NCI-H510A (cell line): Measurements from ENCODE around the gene RAPSN.

ENCODE experiments used
- DNase-seq: peaks from one replicate; lab custom pipeline; 2025; lab: John Stamatoyannopoulos, UW

RAPSN gene

DNA sequence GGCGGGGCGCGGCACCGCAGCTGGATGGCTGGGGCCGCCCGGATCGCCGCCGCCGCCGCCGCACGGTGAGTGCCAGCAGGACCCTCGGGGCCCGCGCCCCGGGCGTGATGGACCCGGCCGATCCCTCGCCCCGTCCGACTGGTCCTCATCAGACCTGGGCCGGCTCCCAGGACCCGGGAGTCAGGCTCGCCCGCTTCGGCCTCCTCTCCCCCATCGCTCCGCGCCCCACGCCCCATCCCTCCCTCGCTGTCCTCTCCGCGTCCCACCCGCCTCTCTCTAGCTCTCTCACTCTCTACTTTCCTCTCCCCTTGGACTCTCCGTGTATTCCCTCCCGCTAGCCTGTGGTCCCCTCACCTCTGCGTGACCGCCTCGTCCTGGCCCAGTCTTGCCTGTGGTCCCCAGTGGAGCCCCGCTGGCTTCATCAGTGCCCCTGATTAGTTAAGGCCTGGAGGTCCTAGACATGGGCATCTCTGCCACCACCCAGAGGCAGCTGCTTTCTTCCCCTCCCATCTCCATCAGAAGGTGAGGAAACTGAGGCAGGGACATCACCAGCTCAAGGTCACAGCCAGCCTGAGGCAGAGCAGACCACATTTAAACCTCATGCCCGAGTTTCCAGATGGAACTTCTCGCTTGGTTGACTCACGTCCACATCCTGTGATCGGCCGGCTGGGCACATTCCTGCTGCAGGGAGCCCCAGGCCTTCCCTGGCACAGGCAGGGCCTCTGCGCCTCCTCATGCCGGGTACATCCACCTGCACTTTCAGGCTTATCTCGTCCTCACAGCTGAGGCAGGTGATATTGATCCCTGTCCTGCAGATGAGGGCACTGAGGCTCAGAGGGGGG is 40.1 kb downstream of the RAPSN start:
- no peak for DNase-seq

DNA sequence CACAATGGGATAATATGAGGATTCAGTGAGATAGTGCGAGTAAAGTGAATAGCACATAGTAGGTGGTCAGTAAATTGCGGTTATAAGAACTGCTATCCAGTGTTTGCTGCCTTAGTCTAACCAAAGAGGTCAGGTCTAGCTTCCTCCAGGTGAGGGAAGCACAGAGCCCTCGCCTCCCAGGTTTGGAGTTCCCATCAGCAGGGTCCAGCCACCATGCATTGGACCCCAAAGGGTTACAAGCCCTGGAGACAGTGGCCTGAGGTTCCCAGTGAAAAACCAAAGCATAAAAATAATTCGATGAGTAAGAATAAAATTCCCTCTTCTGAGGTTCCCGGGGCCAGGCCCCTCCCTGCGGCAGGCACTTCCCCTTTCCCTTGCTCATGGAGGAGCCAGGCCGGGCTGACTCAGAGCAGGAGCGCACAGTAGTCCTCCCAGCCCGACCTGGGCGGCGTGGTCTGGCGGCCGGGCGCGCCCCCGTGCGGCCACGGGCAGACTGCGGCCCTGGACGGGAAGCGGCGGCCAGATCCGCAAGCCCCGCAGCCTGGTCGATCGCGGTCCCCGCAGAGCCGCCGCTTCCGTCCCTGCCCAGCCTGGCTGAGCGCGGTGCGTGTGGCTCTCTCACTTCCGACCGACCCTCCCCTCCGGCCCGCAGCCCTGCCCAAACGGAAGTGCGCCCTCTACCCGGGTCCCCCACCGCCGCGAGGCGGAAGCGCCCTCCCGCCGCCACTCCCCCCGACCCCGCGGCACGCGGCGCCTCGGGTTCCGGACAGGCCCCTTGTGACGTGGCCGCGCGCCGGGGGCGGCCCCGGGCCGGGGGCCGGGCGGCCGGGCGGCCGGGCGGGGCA is 41.0 kb downstream of the RAPSN start, which contains the start of gene SLC39A13:
Gene SLC39A13 (plus strand): TSS at position 845 of the 845 bp plus-strand sequence. CDS start 1,505 bp downstream, outside the sequence.
- DNase-seq: peak; percentile 31

DNA sequence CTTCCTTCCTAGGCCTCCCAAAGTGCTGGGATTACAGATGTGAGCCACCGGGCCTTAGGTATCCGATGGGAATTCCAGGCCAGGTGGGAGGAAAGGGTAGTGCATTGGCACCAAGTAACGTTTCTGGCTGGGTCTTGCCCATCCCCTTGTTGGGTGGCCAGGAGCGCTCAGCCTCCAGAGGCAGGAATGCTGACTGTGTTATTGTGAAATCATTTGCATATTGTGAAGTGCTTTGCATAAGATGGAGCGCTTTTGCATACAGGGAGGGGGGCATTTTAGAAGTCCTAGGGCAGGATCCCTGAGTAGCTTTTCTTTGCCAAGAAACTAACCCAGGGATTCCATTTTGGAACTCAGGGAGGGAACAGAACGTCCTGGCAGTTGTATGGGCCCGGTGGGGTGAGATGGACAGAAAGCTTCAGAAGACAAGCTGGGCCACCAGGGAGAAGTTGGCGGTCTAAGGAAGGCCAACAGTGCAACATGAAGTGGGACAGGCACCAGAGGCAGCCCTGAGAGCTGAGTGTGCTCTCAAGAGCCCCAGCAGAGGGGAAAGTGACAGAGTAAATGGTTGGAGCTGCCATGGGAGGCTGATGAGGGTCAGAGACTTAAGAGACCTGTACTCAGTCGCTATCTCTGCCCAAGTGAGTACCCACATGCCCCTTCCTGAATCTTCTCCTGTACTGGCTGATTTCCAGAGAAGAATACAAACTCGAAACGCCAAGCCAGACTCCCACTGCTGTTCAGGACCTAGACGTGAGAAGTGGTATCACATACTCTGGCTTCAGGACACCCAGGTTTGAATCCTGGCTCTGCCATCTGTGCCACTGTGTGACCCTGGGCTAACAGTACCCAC is 41.8 kb downstream of the RAPSN start:
- no peak for DNase-seq

DNA sequence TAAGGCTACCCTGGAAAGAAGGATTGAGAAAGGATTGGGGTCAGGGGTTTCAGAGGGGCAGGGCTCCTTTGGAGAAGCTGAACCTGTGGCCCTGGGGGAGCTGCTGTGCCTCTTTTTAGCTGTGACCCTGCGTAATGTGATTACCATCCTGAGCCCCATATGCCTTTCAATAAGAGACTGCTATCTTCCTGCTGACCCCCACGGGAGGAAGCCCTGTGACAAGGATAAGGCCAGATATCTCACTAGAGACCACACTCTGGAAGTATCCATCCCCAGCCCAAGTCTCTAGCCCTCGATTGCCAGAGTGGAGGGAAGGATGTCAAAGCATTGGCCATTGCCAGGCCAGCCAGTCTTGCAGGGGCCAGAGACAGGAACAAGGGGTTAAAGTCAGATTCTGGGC is 45.4 kb downstream of the RAPSN start:
- no peak for DNase-seq

DNA sequence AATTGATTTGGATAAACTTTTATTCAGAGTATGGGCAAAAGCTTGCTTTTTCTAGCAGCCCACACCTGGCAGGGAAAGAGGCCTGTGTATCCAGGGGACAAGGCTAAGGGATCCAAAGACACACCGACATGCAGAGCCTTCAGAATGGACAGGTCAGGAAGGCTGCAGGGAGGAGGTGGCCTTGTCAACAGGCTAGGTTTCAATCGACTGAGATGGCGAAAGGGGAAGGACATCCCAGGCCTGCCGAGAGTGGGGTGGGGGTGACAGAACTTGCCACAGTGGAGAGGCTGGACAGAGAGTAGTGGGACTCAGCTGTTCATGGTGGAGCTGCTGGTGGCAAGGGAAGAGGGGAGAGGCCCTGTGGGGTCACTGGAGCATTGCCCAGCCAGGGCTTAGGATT is 45.8 kb downstream of the RAPSN start:
- DNase-seq: no peak

DNA sequence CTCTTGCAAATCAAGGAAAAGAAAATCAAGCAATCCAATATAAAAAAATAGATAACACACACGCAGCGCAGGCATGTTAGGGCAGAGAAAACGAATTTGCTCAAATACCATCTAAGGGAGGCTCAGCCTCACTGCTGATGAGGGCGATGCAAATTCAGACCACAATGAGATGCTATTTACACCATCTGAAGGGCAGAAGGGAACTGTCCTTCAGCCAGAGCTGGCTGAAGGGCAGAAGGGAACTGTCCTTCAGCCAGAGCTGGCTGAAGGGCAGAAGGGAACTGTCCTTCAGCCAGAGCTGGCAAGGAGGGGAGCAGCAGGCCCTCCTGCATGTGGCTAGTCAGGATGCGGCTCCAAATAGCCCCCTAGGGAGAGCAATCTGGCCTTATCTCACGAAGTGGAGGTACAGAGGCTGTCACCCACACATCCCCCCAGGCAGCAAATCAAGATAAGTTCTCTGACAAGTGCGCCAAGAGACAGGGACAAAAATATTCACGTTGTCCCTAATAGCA is 48.1 kb downstream of the RAPSN start:
- DNase-seq: no peak

DNA sequence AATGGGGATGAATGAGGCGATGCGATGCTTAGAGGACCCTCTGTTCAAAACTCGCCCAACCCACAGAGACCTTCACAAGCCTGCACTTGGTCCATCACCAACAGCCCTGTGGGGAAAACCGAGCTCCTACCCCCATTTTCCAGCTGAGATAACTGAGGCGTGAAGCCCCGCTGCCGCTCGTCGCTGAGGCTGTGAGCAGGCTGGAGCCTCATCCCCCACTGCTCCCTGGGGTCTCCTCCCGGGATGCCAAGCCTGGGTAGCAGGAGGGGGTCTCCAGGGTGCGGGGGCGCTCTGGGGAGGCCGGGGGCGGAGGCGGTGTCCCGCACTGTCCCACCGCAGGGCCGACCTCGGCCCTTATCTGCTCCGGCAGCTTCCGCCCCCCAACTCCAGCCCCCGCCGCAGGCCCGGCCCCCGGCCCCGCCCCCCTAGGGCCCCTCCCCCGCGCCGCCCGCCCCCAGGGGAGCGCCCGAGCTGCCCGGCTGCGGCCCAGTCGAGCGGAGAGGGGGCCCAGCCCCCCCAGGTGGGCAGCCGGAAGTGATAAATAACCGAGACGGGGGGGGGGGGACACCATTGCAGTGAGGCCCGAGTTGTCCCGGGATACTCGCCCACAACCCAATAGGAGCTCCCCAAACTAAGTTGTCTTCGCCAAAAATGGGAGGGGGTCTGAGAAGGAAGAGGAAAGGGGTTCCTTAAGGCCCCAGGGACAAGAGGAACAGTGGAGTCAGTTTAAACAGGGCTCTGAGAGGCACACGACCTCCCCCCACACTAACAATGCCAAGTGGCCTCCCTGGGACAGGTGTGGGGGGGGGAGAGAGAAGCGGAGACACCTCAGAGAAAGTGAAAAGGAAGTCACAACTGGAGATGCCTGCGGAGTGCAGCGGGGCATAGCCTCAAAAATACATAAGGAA is 48.8 kb downstream of the RAPSN start:
- no peak for DNase-seq

DNA sequence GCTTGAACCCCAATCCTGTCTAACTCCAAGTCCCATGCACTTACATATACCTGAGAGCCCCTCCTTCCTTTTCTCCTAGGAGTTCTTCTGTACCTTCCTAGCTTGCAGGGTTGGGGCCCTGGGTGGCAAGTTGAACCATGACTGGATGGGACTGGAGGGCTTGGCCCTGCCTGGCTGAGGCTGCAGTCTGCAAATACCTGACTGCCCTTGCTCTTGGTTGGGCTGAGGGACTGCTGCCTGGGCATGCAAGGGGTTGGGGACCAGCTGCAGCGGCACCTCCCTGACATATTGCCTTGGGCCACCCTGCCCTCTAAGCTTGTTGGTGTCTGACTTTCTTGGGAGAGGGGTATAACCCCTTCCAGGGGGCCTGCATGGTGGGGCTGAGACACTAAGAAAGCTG is 50.4 kb downstream of the RAPSN start:
- DNase-seq: no peak

DNA sequence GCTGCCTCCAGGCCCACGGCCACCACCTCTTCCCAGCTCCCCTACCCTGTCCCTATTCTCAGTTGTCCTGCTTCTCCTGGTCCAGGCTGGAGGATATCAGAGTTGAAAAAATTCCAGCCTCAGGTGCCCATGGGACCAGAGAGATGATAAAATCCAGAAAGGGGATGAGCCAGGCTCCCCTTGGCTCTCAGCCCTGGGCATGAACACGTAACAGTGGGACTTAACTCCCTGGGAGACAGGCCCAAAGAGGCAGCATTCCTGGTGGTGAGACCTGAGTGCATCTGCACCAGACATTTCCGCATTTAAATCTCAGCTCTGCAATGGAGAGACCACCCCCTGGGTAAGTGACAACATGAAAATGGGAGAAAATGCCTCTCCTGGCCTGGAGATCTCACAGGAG is 50.9 kb downstream of the RAPSN start:
- no peak for DNase-seq

DNA sequence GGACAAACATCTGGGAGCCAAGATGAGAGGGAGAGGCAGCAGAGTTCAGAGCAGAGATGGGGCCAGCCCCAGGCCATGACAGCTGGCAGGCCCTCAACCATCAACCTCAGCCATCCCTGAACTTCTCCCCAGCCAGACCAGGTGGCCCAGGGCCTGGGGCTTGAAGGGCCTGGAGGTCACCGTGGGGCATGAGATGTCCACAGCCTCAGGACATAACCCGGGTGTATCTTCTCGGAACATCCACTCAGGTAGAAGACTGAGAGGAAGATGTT is 53.0 kb downstream of the RAPSN start:
- DNase-seq: no peak

DNA sequence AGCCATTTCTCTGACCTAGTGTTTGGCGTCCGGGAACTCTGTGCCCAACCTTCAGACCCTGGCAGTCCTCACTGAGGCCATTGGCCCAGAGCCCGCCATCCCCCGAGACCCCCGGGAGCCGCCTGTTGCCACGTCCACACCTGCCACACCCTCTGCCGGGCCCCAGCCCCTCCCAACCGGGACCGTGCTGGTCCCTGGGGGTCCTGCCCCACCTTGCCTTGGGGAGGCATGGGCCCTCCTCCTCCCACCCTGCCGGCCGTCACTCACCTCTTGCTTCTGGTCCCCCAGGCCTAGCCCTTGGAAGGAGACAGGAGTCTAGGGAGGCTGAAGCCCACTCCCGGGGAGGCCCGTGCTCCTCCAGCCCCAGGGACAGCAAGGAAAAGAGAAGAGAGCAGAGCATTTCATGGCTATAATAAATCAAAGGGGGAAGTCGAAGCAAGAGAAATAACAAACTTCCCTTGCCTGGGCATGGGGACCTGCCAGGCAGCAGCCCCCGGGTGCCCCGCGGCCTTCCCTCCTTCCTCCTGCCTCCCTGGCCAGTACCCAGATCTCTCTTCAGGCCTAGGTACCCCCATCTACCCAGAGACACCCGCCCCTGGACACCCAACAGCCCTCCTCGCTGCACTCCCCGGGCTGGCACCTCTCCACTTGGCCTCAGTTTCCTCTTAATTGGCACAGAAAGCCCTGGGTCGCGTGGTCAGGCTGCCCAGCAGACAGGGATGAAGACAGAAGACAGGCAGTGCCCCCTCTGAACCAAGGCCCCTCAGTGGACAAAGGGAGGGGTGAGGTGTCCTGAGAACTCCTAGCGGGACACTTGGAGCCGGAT is 53.5 kb downstream of the RAPSN start:
- DNase-seq: no peak

DNA sequence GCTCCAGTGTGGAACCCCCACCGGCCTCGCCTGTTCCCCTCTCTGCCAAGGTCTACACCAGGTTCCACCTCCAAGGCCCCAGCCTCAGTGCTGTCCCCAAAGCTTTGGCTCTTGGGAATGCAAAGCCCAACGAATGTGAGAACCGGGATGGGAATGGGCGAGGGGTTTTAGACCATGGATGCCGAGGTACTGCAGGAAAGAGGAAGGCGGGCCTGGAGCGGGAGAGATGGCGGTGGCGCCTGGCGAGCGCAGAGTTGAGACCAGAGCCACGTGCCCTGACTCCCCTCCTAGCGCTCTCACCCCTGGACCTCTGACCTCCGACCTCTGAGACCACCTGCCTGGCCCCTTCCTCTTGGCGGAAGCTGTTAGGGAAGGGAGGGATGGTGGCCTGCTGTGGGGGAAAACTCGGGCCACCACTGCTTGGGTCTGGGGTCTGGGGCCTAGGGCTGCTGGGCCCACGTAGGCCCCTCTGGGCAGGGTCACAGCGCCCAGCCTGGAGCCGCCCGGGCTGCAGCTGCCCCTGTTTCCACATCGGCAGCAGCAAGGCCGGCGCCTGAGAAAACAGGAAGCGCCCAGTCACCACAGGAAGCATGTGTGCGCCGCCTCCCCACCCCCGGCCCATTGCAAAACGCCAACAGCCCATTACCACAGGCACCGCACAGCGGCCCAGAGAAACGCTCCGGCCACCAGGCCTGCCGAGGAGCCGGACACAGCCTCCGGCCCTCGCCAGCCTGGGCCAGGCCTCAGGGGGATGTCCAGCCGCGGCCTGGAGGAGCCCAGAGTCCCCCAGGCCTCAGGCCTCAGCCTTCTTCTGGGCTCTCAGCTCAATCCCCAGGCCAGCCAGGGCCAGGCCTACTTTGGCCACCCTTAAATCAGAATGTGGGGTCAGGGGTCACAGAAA is 54.4 kb downstream of the RAPSN start:
- DNase-seq: no peak

DNA sequence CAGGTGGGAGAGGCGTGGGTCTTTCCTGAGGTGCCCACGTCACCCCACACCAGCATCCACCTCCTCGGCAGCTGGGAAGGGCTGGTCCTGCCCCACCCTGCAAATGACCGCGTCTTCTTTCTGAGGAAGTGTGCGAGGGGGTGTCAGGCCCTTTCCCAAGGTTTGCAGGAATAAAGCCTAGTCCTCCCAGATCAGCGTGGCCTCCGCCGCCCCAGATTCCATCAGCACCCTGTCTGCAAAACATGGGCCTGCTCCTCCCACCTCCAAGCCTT is 55.0 kb downstream of the RAPSN start:
- DNase-seq: no peak

DNA sequence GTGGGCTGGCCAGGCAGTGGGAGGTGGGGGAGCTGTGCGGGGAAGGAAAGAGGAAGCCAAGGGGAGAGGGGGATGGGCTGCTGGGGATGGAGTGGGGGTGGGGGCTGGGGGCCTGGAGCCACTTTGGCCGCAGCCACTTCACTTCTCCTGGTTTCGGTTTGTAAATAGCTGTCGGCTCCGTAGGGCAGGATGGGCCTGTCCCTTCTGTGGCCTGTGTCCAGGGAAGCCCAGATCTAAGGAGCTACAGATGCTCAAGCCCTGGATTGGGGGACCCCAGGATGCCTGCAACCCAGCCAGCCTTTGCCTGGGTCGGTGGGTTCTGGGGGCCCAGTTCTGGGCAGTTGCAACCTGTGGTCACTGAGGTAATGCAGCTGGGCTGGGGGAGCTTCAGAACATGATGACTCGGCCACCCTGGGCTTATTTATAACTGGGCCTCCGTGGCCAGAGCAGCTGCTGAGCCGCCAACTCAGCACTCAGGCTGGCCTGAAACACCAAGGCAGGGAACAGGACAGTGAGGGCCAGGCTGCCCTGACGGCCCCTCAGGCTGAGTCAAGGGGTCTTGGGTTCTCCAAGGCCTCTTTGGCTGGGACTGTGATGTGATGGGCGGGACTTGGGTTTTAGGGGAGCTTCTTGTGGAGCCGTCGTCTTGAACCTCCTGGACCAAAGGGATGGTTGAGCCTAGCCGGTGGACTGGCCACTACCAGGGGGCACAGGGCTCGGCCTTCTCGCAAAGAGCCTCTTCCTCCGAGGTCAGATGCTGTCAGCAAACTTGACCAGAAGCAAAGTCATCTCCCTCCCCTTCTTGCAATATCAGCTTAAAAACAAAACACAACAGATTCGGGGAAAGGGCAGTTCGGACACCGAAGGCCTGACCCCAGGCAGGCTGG is 55.5 kb downstream of the RAPSN start:
- DNase-seq: no peak

DNA sequence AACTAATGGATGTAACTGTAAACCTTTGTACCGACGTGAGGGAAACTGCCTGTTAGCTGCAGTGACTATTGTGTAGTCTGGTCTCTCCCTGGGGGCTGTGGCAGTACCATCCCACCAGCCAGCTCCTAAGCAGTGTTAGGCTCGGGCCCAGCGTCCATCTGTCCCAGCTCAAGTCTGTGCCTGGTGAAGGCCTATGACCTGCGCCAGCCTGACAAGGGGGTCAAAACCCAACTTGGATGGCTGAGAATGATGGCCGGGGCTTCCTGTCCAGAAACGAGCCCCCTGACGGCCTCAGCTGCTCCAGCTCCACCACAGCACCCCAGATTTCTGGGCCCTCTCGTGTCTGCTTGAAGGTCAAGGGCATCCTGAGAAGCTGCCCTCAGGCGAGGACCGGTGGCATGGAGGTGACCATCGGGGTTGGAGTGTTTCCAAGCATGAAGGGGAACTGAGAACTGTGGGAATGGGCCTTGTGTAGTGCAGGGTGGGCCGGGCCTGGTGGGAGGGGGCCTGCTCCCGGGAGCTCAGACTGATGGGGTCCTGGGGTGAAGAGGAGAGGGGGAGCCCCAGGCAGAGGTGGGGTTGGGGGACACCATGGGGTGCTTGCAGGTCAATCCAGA is 56.3 kb downstream of the RAPSN start:
- DNase-seq: no peak

DNA sequence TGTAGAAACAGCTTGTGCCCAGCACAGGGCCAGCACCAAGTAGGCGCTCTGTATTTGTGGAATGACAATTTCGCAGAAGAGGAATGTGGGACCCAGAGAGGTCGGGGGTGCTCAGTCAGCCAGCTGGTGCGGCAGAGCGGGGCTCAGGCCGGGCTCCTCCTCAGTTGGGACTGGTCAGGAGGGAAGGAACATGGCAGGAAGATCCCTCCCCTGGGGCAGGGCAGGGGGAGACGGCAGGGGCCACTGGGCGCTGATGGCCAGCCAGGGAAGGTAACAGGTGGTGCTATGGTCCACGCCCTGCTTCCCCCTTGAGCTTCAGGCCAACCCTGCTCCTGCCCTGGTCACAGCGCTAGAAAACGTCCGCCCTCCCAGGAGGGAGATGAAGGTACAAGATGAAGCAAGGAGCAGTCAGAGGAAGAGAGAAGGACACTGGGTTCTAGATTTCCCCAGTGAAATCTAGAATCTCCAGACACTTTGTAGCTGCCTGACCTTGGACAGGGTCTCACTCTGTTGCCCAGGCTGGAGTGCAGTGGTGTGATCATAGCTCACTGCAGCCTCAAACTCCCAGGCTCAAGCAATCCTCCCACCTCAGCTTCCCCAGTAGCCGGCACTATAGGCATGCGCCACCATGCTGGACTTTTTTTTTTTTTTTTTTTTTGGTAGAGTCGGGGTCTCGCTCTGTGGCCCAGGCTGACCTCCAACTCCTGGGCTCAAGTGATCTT is 57.1 kb downstream of the RAPSN start:
- DNase-seq: no peak

DNA sequence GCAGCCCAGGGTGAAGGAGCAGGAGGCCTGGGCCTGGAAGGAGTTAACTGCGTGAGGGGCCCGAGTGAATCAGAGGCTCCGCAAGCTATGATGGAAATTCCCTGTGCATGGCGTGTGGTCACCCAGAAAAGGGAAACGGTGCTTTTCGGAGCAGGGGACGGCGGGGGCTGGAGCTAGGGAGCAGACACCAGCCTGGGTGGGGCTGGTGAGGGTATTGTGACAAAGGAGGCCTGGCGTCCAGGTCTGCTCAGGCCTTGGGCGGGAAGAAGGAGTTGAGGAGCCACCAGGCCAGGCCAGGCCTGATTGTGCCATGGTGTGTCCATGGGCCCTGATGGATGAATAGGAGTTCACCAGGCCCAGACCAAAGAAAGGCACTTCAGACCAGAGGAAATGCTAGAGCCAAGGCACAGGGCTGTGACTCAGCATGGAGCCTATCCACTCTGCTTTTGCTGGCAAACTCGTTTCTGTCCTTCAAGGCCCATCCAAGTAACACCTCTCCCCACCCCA is 57.8 kb downstream of the RAPSN start:
- DNase-seq: no peak
